Sigmoid colon (tissue), 7 donors: ENCODE data around the gene CDT1. TPM values are rescaled to one million over a fixed set of nuclear protein-coding genes. Genes with fewer than 3 reads are reported as not detected.
"Not testable (repeated sequence)": the region's sequence is repeated elsewhere in the genome, so short reads cannot be mapped to it uniquely, and the experiment has no call there.

Experiments
- DNase-seq: peaks from one replicate; pipeline ENCODE4 v3.0.0-alpha.2; 2019
- H3K27ac ChIP-seq, 4 donors: fragments of 200-600 bp; sonication (generic); one replicate each; pipeline ENCODE4 v1.5.1; 2016 to 2019; ENCODE audit warnings: mild to moderate bottlenecking in 1 of 4
- H3K27me3 ChIP-seq, 3 donors: fragments of 200-600 bp; sonication (generic); one replicate each; pipeline ENCODE4 v1.5.1; 2019; ENCODE audit warnings: mild to moderate bottlenecking in 1 of 3
- H3K36me3 ChIP-seq, 4 donors: fragments of 200-600 bp; sonication (generic); one replicate each; pipeline ENCODE4 v1.5.1; 2016 to 2019
- H3K4me1 ChIP-seq, 4 donors: fragments of 200-600 bp; sonication (generic); one replicate each; pipeline ENCODE4 v1.5.1; 2017 to 2019
- H3K4me3 ChIP-seq, 4 donors: fragments of 200-600 bp; sonication (generic); one replicate each; pipeline ENCODE4 v1.5.1; 2017 to 2019; ENCODE audit warnings: mild to moderate bottlenecking in 2 of 4, moderate library complexity in 1 of 4
- H3K9me3 ChIP-seq, 4 donors: fragments of 200-600 bp in 3 of 4; sonication (generic) in 3 of 4; one replicate each; pipeline versions ENCODE4 v1.5.1 to v1.6.1; 2013 to 2019
- CTCF ChIP-seq, 4 experiments: fragments of 450-650 bp in 3 of 4; fragments of 200-600 bp in 1 of 4; IDR thresholded peaks; one replicate each; pipeline ENCODE4 v1.5.1; 2016 to 2019; ENCODE audit warnings: antibody characterized with exemption in 4 of 4, mild to moderate bottlenecking in 3 of 4, moderate library complexity in 2 of 4
- EP300 ChIP-seq, 4 donors: sonication (generic); formaldehyde crosslinking; IDR thresholded peaks; one replicate each; pipeline ENCODE4 v1.6.1; 2017; ENCODE audit warnings: antibody characterized with exemption in 4 of 4
- POLR2A ChIP-seq, 2 donors: fragments of 450-650 bp; IDR thresholded peaks; one replicate each; pipeline ENCODE4 v1.6.1; 2016; ENCODE audit warnings: antibody characterized with exemption in 2 of 2, mild to moderate bottlenecking in 2 of 2, moderate library complexity in 2 of 2
- POLR2AphosphoS5 ChIP-seq, 4 donors: sonication (generic); formaldehyde crosslinking; IDR thresholded peaks; one replicate each; pipeline ENCODE4 v1.6.1; 2017; ENCODE audit warnings: antibody characterized with exemption in 4 of 4
- WGBS, 2 donors: extraction: QIAGEN DNeasy Blood & Tissue Kit; methylation state at CpG; one replicate each; pipeline ENCODE4 v1.1.7; 2013; 5-methylcytosine and 5-hydroxymethylcytosine counted together
- intact Hi-C: fragments of 100-400 bp; cut with DNase I; formaldehyde crosslinking; loops from one replicate; pipeline ENCODE4 v1.15.1; 2023
- polyA plus RNA-seq, 3 donors: library from polyadenylated mRNA; stranded (reverse); fragments of 200-250 nt; gene quantifications; one replicate each; pipeline ENCODE4 v1.2.3, GENCODE V29; 2013
- total RNA-seq, 4 donors: library from RNA; depleted of rRNA; stranded (reverse); fragments of >200 nt; gene quantifications; one replicate each; pipeline ENCODE4 v1.1.0, GENCODE V29; 2016
- donor health status: healthy with polysubstance abuse.
- donor health status: Bipolar disorder and iron deficiency.
- donor health status: healthy.

The CDT1 gene
- total and polyA plus RNA-seq, 7 donors, result 0.71 to 17.4 (median 3.3) TPM; not detected in 1

- peaks cover 0 to 100% (median 100%) of the 10 kb centered on the region in 4 donors for H3K4me1 ChIP-seq
Measured at GRCh38 chr16:88770461-88771293, 32.9 kb upstream of the CDT1 start.

GRCh38 chr16:88771294-88771772, 32.3 kb upstream of the CDT1 start:
- intact Hi-C loops, result loop anchor here (10.0 kb wide), 1 partner anchor 917 kb away; no protein-coding TSS in a partner anchor
- no peaks in the 10 kb centered on the region for H3K9me3 ChIP-seq
- TF ChIP-seq EP300 (IDR thresholded peaks at IDR 0.05), result no peak
- TF ChIP-seq POLR2A (IDR thresholded peaks at IDR 0.05), result no peak
- TF ChIP-seq CTCF (IDR thresholded peaks at IDR 0.05), result no peak
- TF ChIP-seq POLR2AphosphoS5 (IDR thresholded peaks at IDR 0.05), result no peak
- H3K4me3 ChIP-seq, result peak overlapping the region in 3 of 4 donors; percentile 11 to 38 (median 37)
- H3K27me3 ChIP-seq, result no peaks in the 10 kb centered on the region
- 71 to 81% methylated on average over 19 of the region's 19 CpGs for WGBS, 2 donors
- DNase-seq, result no peak
- peaks cover 0 to 100% (median 100%) of the 10 kb centered on the region in 4 donors for H3K4me1 ChIP-seq
- peak overlapping the region; percentile 89 to 100 (median 96) for H3K27ac ChIP-seq
- H3K36me3 ChIP-seq, result no peaks in the 10 kb centered on the region

More at GRCh38 chr16:88770461-88771293, 32.9 kb upstream of the CDT1 start:
- 11 to 31% methylated on average over 41 of the region's 41 CpGs for WGBS, 2 donors
- Histone ChIP-seq H3K4me3 (peak overlapping the region in 3 of 4 donors; percentile 11 to 38 (median 37)), H3K27ac (peak overlapping the region; percentile 89 to 100 (median 96)), H3K9me3 (no peaks in the 10 kb centered on the region), H3K36me3 (no peaks in the 10 kb centered on the region), H3K27me3 (no peaks in the 10 kb centered on the region)
- peak; percentile 94 for DNase-seq
- intact Hi-C loops, result loop anchor here (10.0 kb wide), 1 partner anchor 916 kb away; no protein-coding TSS in a partner anchor
- TF ChIP-seq EP300 (IDR thresholded peaks at IDR 0.05) (no peak), CTCF (IDR thresholded peaks at IDR 0.05) (no peak), POLR2AphosphoS5 (IDR thresholded peaks at IDR 0.05) (peak; percentile 63 to 74 (median 68)), POLR2A (IDR thresholded peaks at IDR 0.05) (peak in 1 of 2 donors; percentile 24)

GRCh38 chr16:88771781-88772180, 31.8 kb upstream of the CDT1 start:
- 83 to 96% methylated on average over 18 of the region's 23 CpGs for WGBS, 2 donors
- peak overlapping the region; percentile 89 to 100 (median 96) for H3K27ac ChIP-seq
- DNase-seq, H3K36me3 ChIP-seq, H3K27me3 ChIP-seq, H3K9me3 ChIP-seq, H3K4me3 ChIP-seq: not testable (repeated sequence)
- intact Hi-C loops, result loop anchor here (10.0 kb wide), 1 partner anchor 917 kb away; no protein-coding TSS in a partner anchor
- peaks cover 0 to 100% (median 100%) of the 10 kb centered on the region in 4 donors for H3K4me1 ChIP-seq

GRCh38 chr16:88772871-88773811, 30.4 kb upstream of the CDT1 start:
- Histone ChIP-seq H3K27ac (peak overlapping the region; percentile 89 to 100 (median 96)), H3K27me3 (no peaks in the 10 kb centered on the region), H3K9me3 (no peaks in the 10 kb centered on the region), H3K4me1 (peaks cover 0 to 100% (median 100%) of the 10 kb centered on the region in 4 donors), H3K36me3 (no peaks in the 10 kb centered on the region), H3K4me3 (no peak overlapping the region)
- peak; percentile 96 for DNase-seq
- intact Hi-C loops, result loop anchor here (10.0 kb wide), 1 partner anchor 918 kb away; no protein-coding TSS in a partner anchor
- TF ChIP-seq POLR2AphosphoS5 (IDR thresholded peaks at IDR 0.05) (peak; percentile 34 to 90 (median 72)), POLR2A (IDR thresholded peaks at IDR 0.05) (no peak), EP300 (IDR thresholded peaks at IDR 0.05) (peak in 2 of 4 donors; percentile 22 to 92), CTCF (IDR thresholded peaks at IDR 0.05) (no peak)
- WGBS, 2 donors, result 64 to 72% methylated on average over 29 of the region's 29 CpGs
